Liver (tissue), 9 donors: ENCODE results near the gene ATP6V0D1. TPM values are rescaled to one million over a fixed set of nuclear protein-coding genes. Genes with fewer than 3 reads are reported as not detected.

ENCODE experiments used
- DNase-seq: peaks from one replicate; pipeline ENCODE4 v3.0.0-alpha.2; 2017; ENCODE audit warnings: low spot score
- H3K27ac ChIP-seq, 2 donors: one replicate each; pipeline ENCODE4 v1.7.0; 2013; ENCODE audit warnings: inconsistent platforms in 2 of 2, low read length in 2 of 2, control low read depth in 1 of 2, low read depth in 1 of 2, mild to moderate bottlenecking in 1 of 2
- H3K27me3 ChIP-seq, 4 donors: one replicate each; pipeline versions ENCODE4 v1.6.1 to v1.7.0; 2013; ENCODE audit warnings: low read length in 3 of 4, inconsistent platforms in 1 of 4, mild to moderate bottlenecking in 1 of 4, moderate library complexity in 1 of 4; ENCODE audit not compliant: control insufficient read depth in 4 of 4, insufficient read depth in 4 of 4
- H3K36me3 ChIP-seq, 4 donors: one replicate each; pipeline versions ENCODE4 v1.6.1 to v1.7.0; 2013; ENCODE audit warnings: low read length in 3 of 4, mild to moderate bottlenecking in 3 of 4, low read depth in 1 of 4, moderate library complexity in 1 of 4; ENCODE audit not compliant: control insufficient read depth in 4 of 4, insufficient read depth in 3 of 4
- H3K4me1 ChIP-seq, 4 donors: one replicate each; pipeline versions ENCODE4 v1.6.1 to v1.7.0; 2013; ENCODE audit warnings: low read length in 3 of 4, mild to moderate bottlenecking in 3 of 4, moderate library complexity in 1 of 4; ENCODE audit not compliant: control insufficient read depth in 4 of 4, insufficient read depth in 4 of 4
- H3K4me3 ChIP-seq, 3 donors: one replicate each; pipeline versions ENCODE4 v1.6.1 to v1.7.0; 2013; ENCODE audit warnings: low read length in 3 of 3, control low read depth in 1 of 3, low read depth in 1 of 3, mild to moderate bottlenecking in 1 of 3
- H3K9ac ChIP-seq, 2 donors: one replicate each; pipeline ENCODE4 v1.7.0; 2013; ENCODE audit warnings: low read length in 2 of 2, mild to moderate bottlenecking in 2 of 2, moderate library complexity in 2 of 2, control low read depth in 1 of 2, low read depth in 1 of 2
- H3K9me3 ChIP-seq, 4 donors: one replicate each; pipeline versions ENCODE4 v1.6.1 to v1.7.0; 2013; ENCODE audit warnings: low read length in 3 of 4; ENCODE audit not compliant: control insufficient read depth in 4 of 4
- ATF3 ChIP-seq: IDR thresholded peaks from 2 replicates; pipeline ENCODE4 v1.6.1; 2016; ENCODE audit warnings: antibody characterized with exemption
- EGR1 ChIP-seq, 2 donors: IDR thresholded peaks; 2 replicates each; pipeline ENCODE4 v1.6.1; 2016 to 2018; ENCODE audit warnings: antibody characterized with exemption in 2 of 2, low read depth in 2 of 2
- FOXA1 ChIP-seq: IDR thresholded peaks from 2 replicates; pipeline ENCODE4 v1.6.1; 2016; ENCODE audit warnings: antibody characterized with exemption
- FOXA2 ChIP-seq: IDR thresholded peaks from 2 replicates; pipeline ENCODE4 v1.6.1; 2016; ENCODE audit warnings: antibody characterized with exemption
- GABPA ChIP-seq, 2 donors: IDR thresholded peaks in 1 of 2; conservative IDR thresholded peaks in 1 of 2; 2 replicates each; pipeline ENCODE4 v1.6.1; 2016; ENCODE audit warnings: antibody characterized with exemption in 2 of 2, mild to moderate bottlenecking in 1 of 2, moderate library complexity in 1 of 2
- HNF4A ChIP-seq, 2 donors: conservative IDR thresholded peaks; 2 replicates each; pipeline ENCODE4 v1.6.1; 2016; ENCODE audit warnings: antibody characterized with exemption in 2 of 2, mild to moderate bottlenecking in 2 of 2
- HNF4G ChIP-seq: IDR thresholded peaks from 2 replicates; pipeline ENCODE4 v1.6.1; 2016; ENCODE audit warnings: antibody characterized with exemption
- JUND ChIP-seq, 2 donors: IDR thresholded peaks; 2 replicates each; pipeline ENCODE4 v1.6.1; 2016; ENCODE audit warnings: antibody characterized with exemption in 2 of 2
- NR2F2 ChIP-seq: IDR thresholded peaks from 2 replicates; pipeline ENCODE4 v1.6.1; 2016; ENCODE audit warnings: antibody characterized with exemption
- RAD21 ChIP-seq, 2 donors: IDR thresholded peaks; 2 replicates each; pipeline ENCODE4 v1.6.1; 2016; ENCODE audit warnings: antibody characterized with exemption in 2 of 2, mild to moderate bottlenecking in 2 of 2
- RXRA ChIP-seq, 2 donors: IDR thresholded peaks; 2 replicates each; pipeline ENCODE4 v1.6.1; 2017 to 2018; ENCODE audit warnings: antibody characterized with exemption in 2 of 2, mild to moderate bottlenecking in 1 of 2
- SP1 ChIP-seq: IDR thresholded peaks from 2 replicates; pipeline ENCODE4 v1.6.1; 2018; ENCODE audit warnings: antibody characterized with exemption, mild to moderate bottlenecking
- TAF1 ChIP-seq: conservative IDR thresholded peaks from 2 replicates; pipeline ENCODE4 v1.6.1; 2016; ENCODE audit warnings: antibody characterized with exemption, mild to moderate bottlenecking
- YY1 ChIP-seq: IDR thresholded peaks from 2 replicates; pipeline ENCODE4 v1.6.1; 2016; ENCODE audit warnings: antibody characterized with exemption, mild to moderate bottlenecking
- ZBTB33 ChIP-seq: IDR thresholded peaks from 2 replicates; pipeline ENCODE4 v1.6.1; 2016; ENCODE audit warnings: antibody characterized with exemption
- WGBS: extraction: QIAGEN DNeasy Blood & Tissue Kit; methylation state at CpG from one replicate; pipeline ENCODE4 v1.1.7; 2013; 5-methylcytosine and 5-hydroxymethylcytosine counted together
- polyA plus RNA-seq, 2 donors: library from polyadenylated mRNA; stranded (reverse) in 1 of 2; unstranded in 1 of 2; fragments of 200-250 nt in 1 of 2; fragments of >200 nt in 1 of 2; fragmentation: Nextera tagmentation in 1 of 2; extraction: Ambion mirVana in 1 of 2; gene quantifications; one replicate each; pipeline versions ENCODE4 v1.2.1 to v1.2.3, GENCODE V29; 2013 to 2015
- total RNA-seq, 2 donors: library from RNA; depleted of rRNA; stranded (reverse); fragments of >200 nt; gene quantifications; one replicate each; pipeline ENCODE4 v1.2.3, GENCODE V29; 2014
- TF ChIP-seq, protein P1 (sequence below): fragments of 150-350 bp; IDR thresholded peaks from 2 replicates; pipeline ENCODE4 v1.5.1; 2017; ENCODE audit warnings: improper control_type of control experiment, low read depth, low read length; ENCODE audit not compliant: missing input control
- TF ChIP-seq, protein P2 (sequence below): IDR thresholded peaks from 2 replicates; pipeline ENCODE4 v1.6.1; 2016; ENCODE audit warnings: antibody characterized with exemption, mild to moderate bottlenecking
- TF ChIP-seq, protein P3 (sequence below): IDR thresholded peaks from 2 replicates; pipeline ENCODE4 v1.6.1; 2016; ENCODE audit warnings: antibody characterized with exemption
- donor health status: healthy.
- donor health status: healthy.
- donor health status: healthy.
- donor health status: healthy.
- donor health status: healthy.

ATP6V0D1 gene
- total and polyA plus RNA-seq, 4 donors = 47.6 to 80.2 (median 66.6) TPM

DNA sequence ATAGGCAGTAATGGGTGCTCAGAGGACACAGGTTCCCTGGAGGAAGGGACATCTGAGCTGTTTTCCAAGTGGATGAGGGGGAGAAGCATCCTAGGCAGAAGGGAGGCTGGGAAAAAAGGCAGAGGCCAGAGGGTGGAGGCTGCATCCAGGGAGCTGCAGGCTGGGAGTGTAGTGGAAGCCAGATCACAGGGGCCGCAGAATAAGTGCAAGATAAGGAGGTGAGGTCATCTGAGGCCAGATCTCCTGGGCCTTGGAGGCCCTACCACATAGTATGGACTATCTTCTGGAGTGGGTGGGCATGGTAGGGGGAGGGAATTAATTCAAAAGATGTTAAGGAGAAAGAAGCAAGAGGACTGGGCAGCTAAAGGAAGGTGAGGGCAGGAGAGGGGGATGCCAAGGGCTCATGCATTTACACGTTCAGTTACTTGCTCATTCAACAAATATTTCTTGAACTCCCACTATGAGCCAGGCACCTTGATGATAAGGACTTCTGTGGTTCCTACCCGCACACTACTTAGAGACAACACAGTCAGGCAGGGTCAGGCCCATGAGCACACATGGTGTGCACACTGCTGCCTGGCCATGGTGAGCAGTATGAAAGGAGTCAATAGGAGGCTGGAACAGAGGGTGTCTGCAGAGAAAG, 45.3 kb upstream of the ATP6V0D1 start:
- no peak overlapping the region for H3K4me3 ChIP-seq
- H3K36me3 ChIP-seq = no peaks in the 10 kb centered on the region
- no peak overlapping the region for H3K27ac ChIP-seq
- 93% methylated on average over 3 of the region's 3 CpGs for WGBS
- no peak for TF ChIP-seq NR2F2
- TF ChIP-seq FOXA2 = no peak
- H3K9ac ChIP-seq = no peak overlapping the region
- no peaks in the 10 kb centered on the region for H3K9me3 ChIP-seq
- H3K27me3 ChIP-seq = no peaks in the 10 kb centered on the region
- peaks cover 10 to 59% (median 48%) of the 10 kb centered on the region in 4 donors for H3K4me1 ChIP-seq
- no peak for DNase-seq

DNA sequence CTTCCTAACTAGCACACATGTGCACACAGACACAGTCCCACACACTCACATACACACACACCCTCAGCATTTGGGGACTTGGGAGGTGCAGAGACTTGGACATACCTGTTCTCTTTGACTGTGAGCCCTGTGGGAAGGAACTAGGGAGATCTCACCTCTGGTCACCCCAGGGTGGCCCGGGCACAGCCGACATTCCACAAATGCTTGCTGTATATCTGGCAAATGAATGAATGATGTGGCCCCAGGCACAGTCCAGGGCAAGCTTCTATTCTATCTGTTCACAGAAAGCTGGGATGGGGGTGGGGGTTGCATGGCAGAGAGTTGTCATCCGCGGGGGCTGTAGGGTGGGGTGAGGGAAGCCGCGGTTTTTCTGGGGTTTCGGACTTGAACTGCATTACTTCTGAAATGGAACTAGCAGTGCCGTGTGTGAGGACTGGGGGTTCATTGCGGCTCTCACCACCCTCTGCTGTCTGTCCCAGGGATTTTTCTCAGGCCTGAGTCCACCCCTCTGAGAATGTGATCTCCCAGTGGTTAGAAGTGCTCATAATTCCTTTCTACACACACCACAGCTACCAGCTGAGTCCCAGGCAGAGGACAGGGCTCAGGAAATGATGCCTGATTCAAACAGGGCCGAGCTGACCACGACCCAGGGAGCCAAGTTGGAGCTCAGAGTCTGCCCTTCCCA, 44.4 kb upstream of the ATP6V0D1 start:
- WGBS = 83% methylated on average over 11 of the region's 11 CpGs
- H3K4me1 ChIP-seq = peaks cover 6 to 57% (median 42%) of the 10 kb centered on the region in 4 donors
- no peak overlapping the region for H3K9ac ChIP-seq
- no peaks in the 10 kb centered on the region for H3K27me3 ChIP-seq
- TF ChIP-seq ATF3 = no peak
- no peak for TF ChIP-seq RXRA (IDR thresholded peaks at IDR 0.05)
- TF ChIP-seq, protein P1, sequence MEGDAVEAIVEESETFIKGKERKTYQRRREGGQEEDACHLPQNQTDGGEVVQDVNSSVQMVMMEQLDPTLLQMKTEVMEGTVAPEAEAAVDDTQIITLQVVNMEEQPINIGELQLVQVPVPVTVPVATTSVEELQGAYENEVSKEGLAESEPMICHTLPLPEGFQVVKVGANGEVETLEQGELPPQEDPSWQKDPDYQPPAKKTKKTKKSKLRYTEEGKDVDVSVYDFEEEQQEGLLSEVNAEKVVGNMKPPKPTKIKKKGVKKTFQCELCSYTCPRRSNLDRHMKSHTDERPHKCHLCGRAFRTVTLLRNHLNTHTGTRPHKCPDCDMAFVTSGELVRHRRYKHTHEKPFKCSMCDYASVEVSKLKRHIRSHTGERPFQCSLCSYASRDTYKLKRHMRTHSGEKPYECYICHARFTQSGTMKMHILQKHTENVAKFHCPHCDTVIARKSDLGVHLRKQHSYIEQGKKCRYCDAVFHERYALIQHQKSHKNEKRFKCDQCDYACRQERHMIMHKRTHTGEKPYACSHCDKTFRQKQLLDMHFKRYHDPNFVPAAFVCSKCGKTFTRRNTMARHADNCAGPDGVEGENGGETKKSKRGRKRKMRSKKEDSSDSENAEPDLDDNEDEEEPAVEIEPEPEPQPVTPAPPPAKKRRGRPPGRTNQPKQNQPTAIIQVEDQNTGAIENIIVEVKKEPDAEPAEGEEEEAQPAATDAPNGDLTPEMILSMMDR = no peak
- TF ChIP-seq YY1 = no peak
- TF ChIP-seq GABPA (IDR thresholded peaks at IDR 0.05 in 1 of 2, conservative IDR thresholded peaks at IDR 0.05 in 1 of 2) = no peak
- TF ChIP-seq, protein P2, sequence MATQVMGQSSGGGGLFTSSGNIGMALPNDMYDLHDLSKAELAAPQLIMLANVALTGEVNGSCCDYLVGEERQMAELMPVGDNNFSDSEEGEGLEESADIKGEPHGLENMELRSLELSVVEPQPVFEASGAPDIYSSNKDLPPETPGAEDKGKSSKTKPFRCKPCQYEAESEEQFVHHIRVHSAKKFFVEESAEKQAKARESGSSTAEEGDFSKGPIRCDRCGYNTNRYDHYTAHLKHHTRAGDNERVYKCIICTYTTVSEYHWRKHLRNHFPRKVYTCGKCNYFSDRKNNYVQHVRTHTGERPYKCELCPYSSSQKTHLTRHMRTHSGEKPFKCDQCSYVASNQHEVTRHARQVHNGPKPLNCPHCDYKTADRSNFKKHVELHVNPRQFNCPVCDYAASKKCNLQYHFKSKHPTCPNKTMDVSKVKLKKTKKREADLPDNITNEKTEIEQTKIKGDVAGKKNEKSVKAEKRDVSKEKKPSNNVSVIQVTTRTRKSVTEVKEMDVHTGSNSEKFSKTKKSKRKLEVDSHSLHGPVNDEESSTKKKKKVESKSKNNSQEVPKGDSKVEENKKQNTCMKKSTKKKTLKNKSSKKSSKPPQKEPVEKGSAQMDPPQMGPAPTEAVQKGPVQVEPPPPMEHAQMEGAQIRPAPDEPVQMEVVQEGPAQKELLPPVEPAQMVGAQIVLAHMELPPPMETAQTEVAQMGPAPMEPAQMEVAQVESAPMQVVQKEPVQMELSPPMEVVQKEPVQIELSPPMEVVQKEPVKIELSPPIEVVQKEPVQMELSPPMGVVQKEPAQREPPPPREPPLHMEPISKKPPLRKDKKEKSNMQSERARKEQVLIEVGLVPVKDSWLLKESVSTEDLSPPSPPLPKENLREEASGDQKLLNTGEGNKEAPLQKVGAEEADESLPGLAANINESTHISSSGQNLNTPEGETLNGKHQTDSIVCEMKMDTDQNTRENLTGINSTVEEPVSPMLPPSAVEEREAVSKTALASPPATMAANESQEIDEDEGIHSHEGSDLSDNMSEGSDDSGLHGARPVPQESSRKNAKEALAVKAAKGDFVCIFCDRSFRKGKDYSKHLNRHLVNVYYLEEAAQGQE = no peak
- TF ChIP-seq JUND (IDR thresholded peaks at IDR 0.05) = no peak
- no peak for TF ChIP-seq ZBTB33
- no peak for TF ChIP-seq EGR1 (IDR thresholded peaks at IDR 0.05; ENCODE audit: low read depth in 2 of 2)
- TF ChIP-seq FOXA1 = no peak
- no peak for TF ChIP-seq HNF4G
- no peak for TF ChIP-seq HNF4A (conservative IDR thresholded peaks at IDR 0.05)
- TF ChIP-seq, protein P3, sequence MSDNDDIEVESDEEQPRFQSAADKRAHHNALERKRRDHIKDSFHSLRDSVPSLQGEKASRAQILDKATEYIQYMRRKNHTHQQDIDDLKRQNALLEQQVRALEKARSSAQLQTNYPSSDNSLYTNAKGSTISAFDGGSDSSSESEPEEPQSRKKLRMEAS = no peak
- no peak for TF ChIP-seq FOXA2
- TF ChIP-seq TAF1 = no peak
- no peak for TF ChIP-seq NR2F2
- TF ChIP-seq RAD21 (IDR thresholded peaks at IDR 0.05) = no peak
- TF ChIP-seq SP1 = no peak
- no peak overlapping the region for H3K27ac ChIP-seq
- H3K4me3 ChIP-seq = no peak overlapping the region
- H3K36me3 ChIP-seq = no peaks in the 10 kb centered on the region
- no peak for DNase-seq
- no peaks in the 10 kb centered on the region for H3K9me3 ChIP-seq
